HepG2 (cell line): ENCODE measurements around the gene KRTAP5-4. TPM values are rescaled to one million over a fixed set of nuclear protein-coding genes. Genes with fewer than 3 reads are reported as not detected.
A peak's percentile ranks its signal among the peaks of the same experiment; 100 is the strongest.

Source experiments
- ELF4 ChIP-seq: sonication (generic); formaldehyde crosslinking; IDR thresholded peaks from 2 replicates; pipeline ENCODE4 v1.5.0; 2020; ENCODE audit warnings: missing genetic modification reagents, mild to moderate bottlenecking, moderate library complexity, borderline replicate concordance
- HNRNPH1 ChIP-seq: fragments of 200-400 bp; formaldehyde crosslinking; optimal IDR thresholded peaks from 2 replicates; pipeline ENCODE3; 2017; ENCODE audit warnings: mild to moderate bottlenecking, low read depth, low read length
- MEIS1 ChIP-seq: sonication (generic); formaldehyde crosslinking; IDR thresholded peaks from 2 replicates; pipeline ENCODE4 v1.9.0; 2021; ENCODE audit warnings: mild to moderate bottlenecking, missing genetic modification reagents, moderate library complexity, borderline replicate concordance
- MEIS2 ChIP-seq: sonication (generic); formaldehyde crosslinking; IDR thresholded peaks from 2 replicates; pipeline ENCODE4 v1.9.0; 2021; ENCODE audit warnings: mild to moderate bottlenecking, missing genetic modification reagents
- MXD4 ChIP-seq: IDR thresholded peaks from 2 replicates; pipeline ENCODE4 v1.6.1; 2016; ENCODE audit warnings: mild to moderate bottlenecking, missing biosample characterization, missing genetic modification reagents
- NKX3-1 ChIP-seq: sonication (generic); formaldehyde crosslinking; IDR thresholded peaks from 2 replicates; pipeline ENCODE4 v1.5.0; 2020; ENCODE audit warnings: missing genetic modification reagents
- NR2F6 ChIP-seq, 2 experiments: IDR thresholded peaks; 2 replicates each; pipeline ENCODE4 v1.6.1; 2016; ENCODE audit warnings: antibody characterized with exemption in 1 of 2, mild to moderate bottlenecking in 1 of 2
- PCBP1 ChIP-seq: fragments of 200-400 bp; formaldehyde crosslinking; IDR thresholded peaks from 2 replicates; pipeline ENCODE4 v1.6.1; 2017; ENCODE audit warnings: mild to moderate bottlenecking, low read depth, low read length, borderline replicate concordance
- RBFOX2 ChIP-seq: fragments of 200-400 bp; formaldehyde crosslinking; IDR thresholded peaks from 2 replicates; pipeline ENCODE4 v1.6.1; 2017; ENCODE audit warnings: low read depth, mild to moderate bottlenecking, low read length
- RELA ChIP-seq: sonication (generic); formaldehyde crosslinking; IDR thresholded peaks from 2 replicates; pipeline ENCODE4 v1.4.0; 2020; ENCODE audit warnings: missing genetic modification reagents
- SOX5 ChIP-seq: IDR thresholded peaks from 2 replicates; pipeline ENCODE4 v1.6.1; 2016; ENCODE audit warnings: borderline replicate concordance
- ZNF10 ChIP-seq: sonication (generic); formaldehyde crosslinking; IDR thresholded peaks from 2 replicates; pipeline ENCODE4 v1.4.0; 2020; ENCODE audit warnings: mild to moderate bottlenecking, low read depth, missing genetic modification reagents, borderline replicate concordance
- ZNF264 ChIP-seq: sonication (generic); formaldehyde crosslinking; IDR thresholded peaks from 2 replicates; pipeline ENCODE4 v1.4.0; 2020; ENCODE audit warnings: missing genetic modification reagents
- ZNF446 ChIP-seq: sonication (generic); formaldehyde crosslinking; IDR thresholded peaks from 2 replicates; pipeline ENCODE4 v1.5.0; 2020; ENCODE audit warnings: mild to moderate bottlenecking, missing genetic modification reagents
- ZNF451 ChIP-seq: sonication (generic); formaldehyde crosslinking; IDR thresholded peaks from 2 replicates; pipeline ENCODE4 v1.5.0; 2020; ENCODE audit warnings: mild to moderate bottlenecking, missing genetic modification reagents
- ZNF510 ChIP-seq: sonication (generic); formaldehyde crosslinking; IDR thresholded peaks from 2 replicates; pipeline ENCODE4 v1.4.0; 2020; ENCODE audit warnings: low read depth, mild to moderate bottlenecking, missing genetic modification reagents
- ZNF552 ChIP-seq: sonication (generic); formaldehyde crosslinking; IDR thresholded peaks from 2 replicates; pipeline ENCODE4 v1.9.0; 2022; ENCODE audit warnings: missing genetic modification reagents, mild to moderate bottlenecking, borderline replicate concordance
- ZNF790 ChIP-seq: sonication (generic); formaldehyde crosslinking; IDR thresholded peaks from 2 replicates; pipeline ENCODE4 v1.8.0; 2022; ENCODE audit warnings: missing genetic modification reagents, mild to moderate bottlenecking, borderline replicate concordance
- ZNF83 ChIP-seq: sonication (generic); formaldehyde crosslinking; IDR thresholded peaks from 2 replicates; pipeline ENCODE4 v1.4.0; 2020; ENCODE audit warnings: missing genetic modification reagents, mild to moderate bottlenecking, borderline replicate concordance
- ZNF878 ChIP-seq: sonication (generic); formaldehyde crosslinking; IDR thresholded peaks from 2 replicates; pipeline ENCODE4 v1.8.1; 2023; ENCODE audit warnings: mild to moderate bottlenecking, missing genetic modification reagents, moderate library complexity
- ZNF883 ChIP-seq: sonication (generic); formaldehyde crosslinking; IDR thresholded peaks from 2 replicates; pipeline ENCODE4 v1.5.1; 2020; ENCODE audit warnings: mild to moderate bottlenecking, missing genetic modification reagents; ENCODE audit errors: not compliant biosample characterization
- ZSCAN21 ChIP-seq: sonication (generic); formaldehyde crosslinking; IDR thresholded peaks from 2 replicates; pipeline ENCODE4 v1.8.0; 2022; ENCODE audit warnings: mild to moderate bottlenecking, missing genetic modification reagents, moderate library complexity, borderline replicate concordance
- polyA plus RNA-seq, 8 experiments: library from polyadenylated mRNA; depleted of rRNA in 3 of 8; stranded (reverse) in 7 of 8; unstranded in 1 of 8; fragments of >200 nt; fragmentation: Illumina TruSeq in 4 of 8; extraction: Trizol in 4 of 8; gene quantifications; 2 replicates each; pipeline versions ENCODE4 v1.2.1 to v1.2.3, GENCODE V29; 2011 to 2016; ENCODE audit warnings: low read depth in 4 of 8, missing spikeins in 1 of 8, mixed read lengths in 1 of 8; ENCODE audit not compliant: insufficient read depth in 1 of 8
- total RNA-seq, 5 experiments: library from RNA; depleted of rRNA; stranded (reverse); fragments of >200 nt; fragmentation: Illumina TruSeq; extraction: Trizol; gene quantifications; 2 replicates each; pipeline ENCODE4 v1.2.3, GENCODE V29; 2016; ENCODE audit warnings: low read depth in 1 of 5
- TF ChIP-seq, protein P1 (sequence below): sonication (generic); formaldehyde crosslinking; IDR thresholded peaks from 2 replicates; pipeline ENCODE4 v1.5.0; 2020; ENCODE audit warnings: mild to moderate bottlenecking, missing genetic modification reagents, borderline replicate concordance
- TF ChIP-seq, protein P2 (sequence below): sonication (generic); formaldehyde crosslinking; IDR thresholded peaks from 2 replicates; pipeline ENCODE4 v1.4.0; 2020; ENCODE audit warnings: low read depth, mild to moderate bottlenecking, missing genetic modification reagents
- TF ChIP-seq, protein P3 (sequence below): sonication (generic); formaldehyde crosslinking; IDR thresholded peaks from 2 replicates; pipeline ENCODE4 v1.4.0; 2020; ENCODE audit warnings: mild to moderate bottlenecking, missing genetic modification reagents

The KRTAP5-4 gene
- total and polyA plus RNA-seq, 2 of the 13 experiments (the other 11 are each of a cell fraction or from before 2014, with no cell fraction given): not detected

DNA sequence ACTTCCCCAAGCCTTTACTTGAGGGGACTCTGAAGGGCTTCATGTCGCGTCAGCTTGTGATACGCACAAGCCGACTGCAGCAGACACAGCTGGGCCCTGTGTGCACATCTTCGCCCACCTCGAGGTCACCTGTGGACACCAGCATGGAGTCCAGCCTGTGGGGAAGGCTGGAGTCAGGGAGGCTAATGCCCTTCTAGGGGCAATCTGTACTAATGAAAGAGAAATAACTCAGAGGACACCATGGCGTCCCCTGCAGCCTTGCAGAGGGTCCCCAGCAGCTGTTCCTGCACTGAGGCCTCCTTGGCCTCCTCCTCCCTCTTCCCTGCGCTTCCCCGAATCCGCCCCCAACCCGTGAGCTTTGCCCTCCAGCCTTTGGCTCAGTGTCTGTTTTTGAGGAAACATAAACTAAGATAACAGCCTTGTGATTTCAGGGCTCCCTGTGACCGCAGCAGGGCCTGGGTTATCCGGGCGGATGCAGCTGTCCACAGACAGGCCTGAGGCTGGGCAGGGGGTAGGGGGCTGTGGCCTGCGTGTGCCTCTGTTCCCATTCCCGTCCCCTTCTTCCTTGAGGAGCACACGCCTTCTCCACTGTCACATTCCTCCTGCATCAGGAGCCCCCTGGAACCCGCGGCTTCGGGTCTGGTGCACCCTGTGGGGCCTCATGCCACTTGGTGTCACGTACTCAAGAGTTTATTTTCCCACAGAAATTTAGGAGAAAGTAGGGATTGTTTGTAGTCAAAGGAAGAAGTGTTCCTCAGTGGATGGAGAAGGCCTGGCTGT is 32.6 kb upstream of the KRTAP5-4 start (continued):
- TF ChIP-seq, protein P1, sequence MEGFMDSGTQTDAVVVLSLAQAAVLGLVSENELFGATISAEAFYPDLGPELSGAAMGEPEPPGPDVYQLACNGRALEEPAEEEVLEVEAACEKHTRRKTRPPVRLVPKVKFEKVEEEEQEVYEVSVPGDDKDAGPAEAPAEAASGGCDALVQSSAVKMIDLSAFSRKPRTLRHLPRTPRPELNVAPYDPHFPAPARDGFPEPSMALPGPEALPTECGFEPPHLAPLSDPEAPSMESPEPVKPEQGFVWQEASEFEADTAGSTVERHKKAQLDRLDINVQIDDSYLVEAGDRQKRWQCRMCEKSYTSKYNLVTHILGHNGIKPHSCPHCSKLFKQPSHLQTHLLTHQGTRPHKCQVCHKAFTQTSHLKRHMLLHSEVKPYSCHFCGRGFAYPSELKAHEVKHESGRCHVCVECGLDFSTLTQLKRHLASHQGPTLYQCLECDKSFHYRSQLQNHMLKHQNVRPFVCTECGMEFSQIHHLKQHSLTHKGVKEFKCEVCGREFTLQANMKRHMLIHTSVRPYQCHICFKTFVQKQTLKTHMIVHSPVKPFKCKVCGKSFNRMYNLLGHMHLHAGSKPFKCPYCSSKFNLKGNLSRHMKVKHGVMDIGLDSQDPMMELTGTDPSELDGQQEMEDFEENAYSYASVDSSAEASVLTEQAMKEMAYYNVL (CRISPR knock-in tag): peak; percentile 50; the same call in 1 of the 2 replicates
- TF ChIP-seq ZNF83: no peak
- no peak for TF ChIP-seq ZNF790 (CRISPR knock-in tag)
- TF ChIP-seq RELA (CRISPR knock-in tag): no peak
- TF ChIP-seq ZNF552 (CRISPR knock-in tag): 0 out of 2 replicates have a peak, but pooled peaks have one; percentile 58
- TF ChIP-seq ZSCAN21 (CRISPR knock-in tag): peak; percentile 69; the same call in 1 of the 2 replicates
- TF ChIP-seq ZNF451 (CRISPR knock-in tag): no peak
- no peak for TF ChIP-seq ZNF883 (CRISPR knock-in tag)
- TF ChIP-seq RBFOX2: no peak
- TF ChIP-seq, protein P2, sequence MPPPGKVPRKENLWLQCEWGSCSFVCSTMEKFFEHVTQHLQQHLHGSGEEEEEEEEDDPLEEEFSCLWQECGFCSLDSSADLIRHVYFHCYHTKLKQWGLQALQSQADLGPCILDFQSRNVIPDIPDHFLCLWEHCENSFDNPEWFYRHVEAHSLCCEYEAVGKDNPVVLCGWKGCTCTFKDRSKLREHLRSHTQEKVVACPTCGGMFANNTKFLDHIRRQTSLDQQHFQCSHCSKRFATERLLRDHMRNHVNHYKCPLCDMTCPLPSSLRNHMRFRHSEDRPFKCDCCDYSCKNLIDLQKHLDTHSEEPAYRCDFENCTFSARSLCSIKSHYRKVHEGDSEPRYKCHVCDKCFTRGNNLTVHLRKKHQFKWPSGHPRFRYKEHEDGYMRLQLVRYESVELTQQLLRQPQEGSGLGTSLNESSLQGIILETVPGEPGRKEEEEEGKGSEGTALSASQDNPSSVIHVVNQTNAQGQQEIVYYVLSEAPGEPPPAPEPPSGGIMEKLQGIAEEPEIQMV: 0 out of 2 replicates have a peak, but pooled peaks have one; percentile 48
- peak; percentile 68; the same call in 1 of the 2 replicates for TF ChIP-seq ZNF878 (CRISPR knock-in tag)
- no peak for TF ChIP-seq HNRNPH1
- TF ChIP-seq SOX5 (CRISPR knock-in tag): peak; percentile 58; the same call in 1 of the 2 replicates
- no peak for TF ChIP-seq ZNF446 (CRISPR knock-in tag)
- TF ChIP-seq MEIS1 (CRISPR knock-in tag): peak; percentile 80; the same call in 1 of the 2 replicates
- 0 out of 2 replicates have a peak, but pooled peaks have one; percentile 38 for TF ChIP-seq ZNF264
- TF ChIP-seq NKX3-1 (CRISPR knock-in tag): no peak
- no peak for TF ChIP-seq ZNF510 (CRISPR knock-in tag)
- TF ChIP-seq, protein P3, sequence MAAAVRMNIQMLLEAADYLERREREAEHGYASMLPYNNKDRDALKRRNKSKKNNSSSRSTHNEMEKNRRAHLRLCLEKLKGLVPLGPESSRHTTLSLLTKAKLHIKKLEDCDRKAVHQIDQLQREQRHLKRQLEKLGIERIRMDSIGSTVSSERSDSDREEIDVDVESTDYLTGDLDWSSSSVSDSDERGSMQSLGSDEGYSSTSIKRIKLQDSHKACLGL (CRISPR knock-in tag): no peak
- TF ChIP-seq NR2F6 (IDR thresholded peaks at IDR 0.05): peak; percentile 52; the same call in 1 of the 2 replicates
- TF ChIP-seq NR2F6 (CRISPR knock-in tag; IDR thresholded peaks at IDR 0.05): peak; percentile 49
- no peak for TF ChIP-seq PCBP1
- TF ChIP-seq ELF4: no peak
- TF ChIP-seq MEIS2 (CRISPR knock-in tag): peak; percentile 52; the same call in 1 of the 2 replicates
- no peak for TF ChIP-seq ZNF10 (CRISPR knock-in tag)
- TF ChIP-seq MXD4 (CRISPR knock-in tag): no peak
